NAMALWA (cell line): ENCODE results near the gene IL17RC.
"Not testable (repeated sequence)": the region's sequence is repeated elsewhere in the genome, so short reads cannot be mapped to it uniquely, and the experiment has no call there.

ENCODE experiments used
- DNase-seq: peaks from one replicate; pipeline ENCODE4 v3.0.0-alpha.2; 2015; ENCODE audit warnings: low spot score

IL17RC gene

DNA sequence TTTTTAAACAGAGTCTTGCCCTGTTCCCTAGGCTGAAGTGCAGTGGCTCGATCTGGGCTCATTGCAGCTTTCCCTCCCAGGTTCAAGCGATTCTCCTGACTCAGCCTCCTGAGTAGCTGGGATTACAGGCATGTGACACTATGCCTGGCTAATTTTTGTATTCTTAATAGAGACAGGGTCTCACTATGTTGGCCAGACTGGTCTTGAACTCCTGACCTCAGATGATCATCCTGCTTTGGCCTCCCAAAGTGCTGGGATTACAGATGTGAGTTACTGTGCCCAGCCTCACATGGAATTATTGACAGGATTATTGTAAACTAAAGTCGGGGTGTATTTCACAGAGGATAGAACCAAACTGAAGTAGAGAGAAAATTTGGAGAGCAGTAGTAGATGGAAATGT is 21.2 kb upstream of the IL17RC start:
- DNase-seq = not testable (repeated sequence)

DNA sequence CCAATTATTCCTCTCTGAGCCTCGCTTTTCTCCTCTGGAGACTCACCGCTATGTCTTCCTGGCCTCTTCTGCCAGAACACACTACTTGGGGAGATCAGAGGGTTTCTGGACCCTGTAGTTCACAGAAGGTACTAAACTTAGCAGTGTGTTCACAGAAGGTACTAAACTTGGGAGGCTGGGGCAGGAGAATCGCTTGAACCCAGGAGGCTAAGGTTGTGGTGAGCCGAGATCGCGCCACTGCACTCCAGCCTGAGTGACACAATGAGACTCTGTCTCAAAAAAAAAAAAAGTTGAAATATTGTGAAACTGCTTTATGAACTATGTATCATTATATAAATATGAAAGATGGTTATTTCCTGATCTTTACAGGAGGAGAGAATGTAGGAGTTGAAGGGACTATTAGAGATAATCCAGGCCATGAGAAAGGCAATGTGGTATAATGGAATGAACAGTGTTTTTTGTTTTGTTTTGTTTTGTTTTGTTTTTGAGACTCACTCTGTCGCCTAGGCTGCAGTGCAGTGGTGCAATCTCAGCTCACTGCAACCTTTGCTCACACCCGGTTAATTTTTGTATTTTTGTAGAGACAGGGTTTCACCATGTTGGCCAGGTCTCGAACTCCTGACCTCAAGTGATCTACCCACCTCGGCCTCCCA is 20.0 kb upstream of the IL17RC start:
- not testable (repeated sequence) for DNase-seq

DNA sequence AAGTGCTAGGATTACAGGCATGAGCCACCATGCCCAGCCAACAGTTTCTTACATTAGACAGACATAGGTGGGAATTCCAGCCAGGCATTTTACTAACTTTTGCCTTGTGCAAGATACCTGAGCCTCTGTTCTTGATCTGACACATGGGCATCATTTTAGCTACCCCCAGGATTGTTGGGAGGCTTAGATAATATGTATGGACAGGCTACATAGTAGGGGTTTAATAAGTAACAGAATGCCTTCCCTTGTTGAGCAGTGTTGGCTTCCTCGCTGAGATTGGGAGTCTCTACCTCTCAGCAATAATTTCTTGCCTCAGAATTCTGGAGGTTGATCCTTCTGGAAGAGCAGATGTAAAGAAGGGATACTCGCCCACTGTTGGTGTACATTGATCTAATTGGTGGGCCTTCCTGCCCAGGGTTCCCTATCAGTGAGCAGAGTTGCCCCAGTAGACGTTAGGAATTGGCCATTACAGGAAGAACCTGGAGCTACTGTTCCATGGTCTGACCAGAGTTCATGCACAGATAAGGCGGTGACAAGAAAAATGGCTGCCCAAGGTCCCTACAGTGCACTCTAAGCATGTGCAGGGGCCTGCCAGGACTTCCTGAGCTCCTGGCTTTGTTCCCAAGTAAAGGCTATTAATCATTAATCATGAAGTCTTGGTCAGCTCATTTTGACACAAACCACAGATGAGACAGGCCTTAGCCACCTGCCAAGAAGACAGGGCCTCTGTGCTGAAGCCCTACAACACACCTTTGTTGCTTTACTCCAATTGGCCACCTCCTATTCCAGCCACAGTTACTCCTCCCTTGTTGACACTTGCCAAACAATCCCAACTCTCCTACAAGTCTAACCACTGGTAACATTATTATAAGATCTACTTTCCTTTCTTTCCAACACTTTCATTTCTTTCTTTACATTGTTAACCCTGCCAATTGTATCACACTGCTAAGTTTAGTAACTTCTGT is 19.2 kb upstream of the IL17RC start:
- DNase-seq = no peak

DNA sequence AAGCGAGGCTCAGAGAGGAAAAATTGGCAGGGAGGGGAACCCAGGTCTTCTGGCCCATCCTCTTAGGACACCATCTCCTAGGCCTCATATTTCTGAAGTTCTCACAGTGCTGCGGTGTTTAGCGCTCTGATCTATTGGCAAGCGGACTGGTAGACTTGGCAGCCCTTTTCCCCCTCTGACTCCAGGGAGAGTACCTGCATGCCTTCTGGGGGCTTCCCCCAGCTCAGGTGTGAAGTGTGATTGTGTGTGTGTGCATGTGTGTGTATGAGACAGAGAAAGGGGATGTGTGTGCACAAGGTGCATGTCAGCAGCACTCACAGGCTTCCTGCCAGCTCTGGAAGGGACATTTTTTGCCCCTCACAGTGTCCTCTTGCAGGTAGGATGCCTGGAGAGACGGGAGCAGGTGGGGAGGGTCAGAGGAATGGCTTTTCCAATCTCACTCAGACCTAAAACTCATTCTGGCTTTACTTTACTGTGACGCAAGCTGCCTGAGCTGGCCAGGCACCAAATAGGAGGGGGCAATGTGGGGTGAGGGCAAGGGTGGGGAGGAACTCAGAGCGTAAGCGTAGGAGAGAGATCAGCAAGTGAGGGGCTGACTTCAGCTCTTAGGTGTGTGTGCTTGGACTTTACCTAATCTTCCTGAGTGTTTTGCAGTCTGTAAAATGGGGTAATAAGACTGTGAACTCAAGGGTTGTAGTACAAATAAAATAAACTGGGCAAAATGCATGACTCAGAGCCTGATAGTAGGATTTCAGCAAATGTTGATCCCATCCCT is 18.2 kb upstream of the IL17RC start:
- DNase-seq = no peak

DNA sequence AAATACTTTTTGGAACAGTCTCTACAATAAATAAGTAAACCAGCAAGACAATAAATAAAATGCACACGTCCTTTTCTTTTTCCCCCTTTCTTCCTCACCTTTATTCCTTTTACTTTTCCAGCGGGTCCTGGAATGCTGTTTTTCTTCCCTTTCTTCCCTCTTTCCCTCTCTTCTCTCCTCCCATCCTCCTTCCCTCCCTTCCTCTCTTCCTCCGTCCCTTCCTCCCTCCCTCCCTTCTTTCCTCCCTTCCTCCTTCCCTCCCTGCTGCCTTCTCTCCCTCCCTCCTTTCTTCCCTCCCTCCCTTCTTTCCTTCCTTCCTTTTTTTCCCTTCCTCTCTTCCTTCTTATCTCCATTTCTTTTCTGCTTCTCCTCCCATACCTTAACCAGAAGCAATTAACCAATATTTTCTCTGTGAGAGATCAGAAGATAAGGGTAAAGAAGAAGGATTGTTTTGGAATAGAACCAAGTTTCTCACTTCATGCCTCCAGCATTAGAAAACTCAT is 17.6 kb upstream of the IL17RC start:
- DNase-seq = no peak

DNA sequence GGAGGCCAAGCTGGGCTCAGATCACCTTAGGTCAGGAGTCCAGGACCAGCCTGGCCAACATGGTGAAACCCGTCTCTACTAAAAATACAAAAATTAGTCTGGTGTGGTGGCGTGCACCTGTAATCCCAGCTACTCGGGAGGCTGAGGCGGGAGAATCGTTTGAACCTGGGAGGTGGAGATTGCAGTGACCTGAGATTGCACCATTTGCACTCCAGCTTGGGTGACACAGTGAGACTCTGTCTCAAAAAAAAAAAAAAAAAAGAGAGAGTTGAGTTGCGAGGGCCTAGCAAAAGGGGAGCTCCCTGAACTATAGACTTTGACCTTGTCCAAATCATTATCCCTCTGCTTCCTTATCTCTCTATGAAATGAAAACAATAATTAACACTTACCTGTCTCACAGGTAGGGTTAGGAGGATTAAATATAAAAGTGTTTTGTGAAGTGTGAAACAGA is 15.9 kb upstream of the IL17RC start:
- not testable (repeated sequence) for DNase-seq

DNA sequence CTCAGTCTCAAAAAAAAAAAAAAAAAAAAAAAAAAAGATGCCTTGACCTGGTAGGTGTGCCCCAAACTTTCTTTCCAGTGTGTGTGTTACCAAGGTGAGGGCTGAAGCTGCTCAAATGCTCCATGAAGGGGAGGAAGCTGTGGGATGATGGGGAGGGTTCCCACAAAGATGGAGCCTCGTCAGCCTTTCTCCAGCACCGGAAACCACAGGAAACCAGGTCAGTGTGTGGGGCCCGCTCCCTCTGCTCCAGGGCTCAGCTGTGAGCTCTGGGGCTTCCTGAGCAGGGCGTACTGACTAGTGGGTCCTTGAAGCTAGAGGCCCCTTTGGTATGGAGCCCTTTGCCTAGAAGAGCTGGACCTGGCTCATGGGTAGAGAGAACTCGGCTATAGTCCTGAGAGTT is 14.9 kb upstream of the IL17RC start:
- DNase-seq = no peak

DNA sequence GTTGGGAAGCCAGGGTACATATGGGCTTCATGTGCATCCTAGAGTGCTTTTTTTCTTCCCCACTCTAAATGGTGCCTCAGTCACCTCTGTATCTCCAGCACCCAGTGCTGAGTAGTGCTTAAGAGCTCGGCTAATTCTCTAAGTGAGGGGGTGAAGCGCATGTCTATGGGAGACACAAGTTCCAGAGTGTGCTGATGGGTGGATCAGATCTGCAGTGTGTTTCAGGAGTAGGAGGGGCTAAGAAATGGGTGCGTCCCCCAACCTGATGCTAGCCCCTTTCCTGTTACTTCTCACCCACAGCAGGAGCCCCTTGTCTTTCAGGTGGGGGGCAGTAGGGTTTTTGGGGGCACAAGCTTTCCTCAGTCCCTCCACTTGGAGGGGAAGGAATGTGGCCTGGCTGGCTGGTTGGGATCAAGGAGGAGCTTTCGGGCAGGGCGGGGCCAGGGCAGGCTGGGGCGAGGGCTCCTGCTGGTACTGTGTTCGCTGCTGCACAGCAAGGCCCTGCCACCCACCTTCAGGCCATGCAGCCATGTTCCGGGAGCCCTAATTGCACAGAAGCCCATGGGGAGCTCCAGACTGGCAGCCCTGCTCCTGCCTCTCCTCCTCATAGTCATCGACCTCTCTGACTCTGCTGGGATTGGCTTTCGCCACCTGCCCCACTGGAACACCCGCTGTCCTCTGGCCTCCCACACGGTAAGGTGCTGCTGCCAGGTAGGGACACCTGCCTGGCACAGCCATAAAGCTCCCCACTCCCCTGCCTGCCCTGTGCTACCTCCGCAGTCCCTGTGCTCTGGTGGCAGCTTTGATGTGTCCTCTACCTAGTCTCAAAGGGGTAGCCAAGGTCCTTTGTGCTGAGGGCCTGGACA is 14.3 kb upstream of the IL17RC start, which contains the start of gene IL17RE:
Gene IL17RE, plus strand, starts transcription at position 477 of the 866 bp plus-strand sequence. Its CDS starts 85 bp downstream, at position 562.
- no peak for DNase-seq

DNA sequence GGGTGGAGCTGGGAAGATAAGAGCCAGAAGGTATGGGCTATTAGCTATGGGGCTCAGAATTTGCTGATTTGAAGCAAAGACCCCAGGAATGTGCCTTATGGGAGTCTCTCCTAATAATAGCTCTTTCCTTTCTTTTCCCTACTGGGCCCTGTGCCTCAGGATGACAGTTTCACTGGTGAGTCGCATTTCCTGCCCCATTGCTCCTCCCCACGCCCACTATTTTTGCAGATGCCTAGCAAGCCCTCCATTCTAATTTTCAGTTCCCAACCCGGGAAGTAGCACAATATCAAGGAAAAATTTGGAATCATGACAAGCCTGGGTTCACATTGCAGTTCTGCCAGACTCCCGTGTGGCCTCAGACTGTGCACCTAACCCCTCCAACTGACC is 13.7 kb upstream of the IL17RC start:
- DNase-seq = no peak

DNA sequence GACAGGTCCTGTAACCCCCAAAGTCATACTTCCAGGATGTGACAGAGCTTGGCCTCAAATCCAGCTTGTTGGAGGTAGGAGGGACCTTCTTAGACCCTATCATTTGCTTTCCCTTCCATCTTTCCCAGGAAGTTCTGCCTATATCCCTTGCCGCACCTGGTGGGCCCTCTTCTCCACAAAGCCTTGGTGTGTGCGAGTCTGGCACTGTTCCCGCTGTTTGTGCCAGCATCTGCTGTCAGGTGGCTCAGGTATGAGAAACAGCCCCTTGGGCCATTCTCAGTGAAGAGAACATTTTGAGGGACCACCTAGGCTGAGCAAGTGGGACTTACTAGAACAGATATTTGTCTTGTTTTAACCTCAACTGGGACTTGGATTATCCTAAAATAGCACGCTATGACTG is 13.0 kb upstream of the IL17RC start:
- no peak for DNase-seq

DNA sequence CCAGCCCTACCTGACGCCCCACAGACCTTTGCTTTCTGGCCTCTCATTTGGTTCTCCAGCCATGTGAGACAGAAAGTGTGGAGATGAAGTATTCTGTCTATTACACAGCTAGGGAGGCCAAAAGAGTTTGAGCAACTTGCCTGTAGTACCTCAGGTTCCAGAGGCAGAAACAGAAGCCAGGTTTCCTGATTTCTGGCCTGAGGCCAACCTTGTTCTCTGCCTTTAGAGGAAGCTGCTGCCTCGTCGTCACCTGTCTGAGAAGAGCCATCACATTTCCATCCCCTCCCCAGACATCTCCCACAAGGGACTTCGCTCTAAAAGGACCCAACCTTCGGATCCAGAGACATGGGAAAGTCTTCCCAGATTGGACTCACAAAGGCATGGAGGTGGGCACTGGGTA is 10.4 kb upstream of the IL17RC start:
- no peak for DNase-seq

DNA sequence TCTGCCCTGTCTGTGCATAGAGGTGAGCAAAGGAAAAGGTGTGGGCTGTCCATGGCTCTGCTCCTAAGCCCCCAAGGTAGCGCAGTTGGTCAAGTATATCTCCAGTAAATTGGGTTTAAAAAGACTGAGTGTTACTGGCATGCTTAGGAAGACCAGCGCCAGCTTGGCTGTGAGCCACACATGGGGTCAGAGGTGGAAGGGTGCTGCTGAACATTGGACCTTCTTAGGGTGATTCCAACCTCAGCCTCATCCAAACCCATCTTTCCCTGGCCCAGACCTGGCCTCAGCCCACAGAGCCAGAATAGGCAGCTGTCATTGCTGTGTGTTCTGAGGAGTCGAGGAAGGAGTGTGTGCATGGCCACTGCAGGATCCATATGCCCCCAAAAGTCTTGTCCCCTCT is 8.6 kb upstream of the IL17RC start:
- no peak for DNase-seq

DNA sequence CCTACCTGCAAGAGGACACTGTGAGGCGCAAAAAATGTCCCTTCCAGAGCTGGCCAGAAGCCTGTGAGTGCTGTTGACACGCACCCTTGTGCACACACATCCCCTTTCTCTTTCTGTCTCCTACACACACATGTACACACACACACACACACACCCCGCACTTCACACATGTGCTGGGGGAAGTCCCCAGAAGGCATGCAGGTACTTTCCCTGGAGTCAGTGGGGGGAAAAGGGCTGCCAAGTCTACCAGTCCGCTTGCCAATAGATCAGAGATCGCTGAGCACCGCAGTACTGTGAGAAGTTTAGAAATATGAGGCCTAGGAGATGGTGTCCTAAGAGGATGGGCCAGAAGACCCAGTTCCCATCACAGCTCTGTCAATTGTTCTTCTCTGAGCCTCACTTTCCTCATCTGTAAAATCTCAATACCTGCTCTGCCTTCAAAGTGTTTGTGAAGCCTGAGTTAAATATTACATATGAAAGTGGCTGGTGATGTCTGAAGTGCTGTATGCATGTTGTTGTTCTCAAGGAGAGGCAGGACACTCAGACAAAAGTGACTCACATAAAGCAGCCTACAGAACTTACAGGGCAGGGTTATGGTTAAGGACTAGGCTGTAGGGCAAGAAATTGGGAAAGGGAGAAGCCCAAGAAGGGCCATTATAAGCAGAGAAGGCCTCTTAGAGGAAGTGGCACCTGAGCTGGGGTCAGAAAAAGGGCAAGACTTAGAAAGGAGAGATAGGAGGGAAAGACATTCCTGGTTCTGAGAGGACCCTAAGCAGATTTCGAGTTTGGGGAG is 7.5 kb upstream of the IL17RC start:
- no peak for DNase-seq

DNA sequence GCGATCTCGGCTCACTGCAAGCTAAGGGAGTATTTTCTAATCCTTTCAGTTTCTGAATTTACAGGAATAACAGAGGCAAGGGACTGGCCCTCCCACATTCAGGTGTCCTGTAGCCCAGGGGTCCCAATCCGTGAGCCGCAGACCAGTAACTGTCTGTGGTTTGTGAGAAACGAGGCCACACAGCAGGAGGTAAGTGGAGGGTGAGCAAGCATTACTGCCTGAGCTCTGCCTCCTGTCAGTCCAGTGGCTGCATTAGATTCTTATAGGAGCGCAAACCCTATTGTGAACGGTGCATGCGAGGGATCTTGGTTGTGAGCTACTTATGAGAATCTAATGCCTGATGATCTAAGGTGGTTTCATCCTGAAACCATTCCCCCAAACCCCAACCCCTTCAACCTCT is 5.0 kb upstream of the IL17RC start:
- DNase-seq = no peak

DNA sequence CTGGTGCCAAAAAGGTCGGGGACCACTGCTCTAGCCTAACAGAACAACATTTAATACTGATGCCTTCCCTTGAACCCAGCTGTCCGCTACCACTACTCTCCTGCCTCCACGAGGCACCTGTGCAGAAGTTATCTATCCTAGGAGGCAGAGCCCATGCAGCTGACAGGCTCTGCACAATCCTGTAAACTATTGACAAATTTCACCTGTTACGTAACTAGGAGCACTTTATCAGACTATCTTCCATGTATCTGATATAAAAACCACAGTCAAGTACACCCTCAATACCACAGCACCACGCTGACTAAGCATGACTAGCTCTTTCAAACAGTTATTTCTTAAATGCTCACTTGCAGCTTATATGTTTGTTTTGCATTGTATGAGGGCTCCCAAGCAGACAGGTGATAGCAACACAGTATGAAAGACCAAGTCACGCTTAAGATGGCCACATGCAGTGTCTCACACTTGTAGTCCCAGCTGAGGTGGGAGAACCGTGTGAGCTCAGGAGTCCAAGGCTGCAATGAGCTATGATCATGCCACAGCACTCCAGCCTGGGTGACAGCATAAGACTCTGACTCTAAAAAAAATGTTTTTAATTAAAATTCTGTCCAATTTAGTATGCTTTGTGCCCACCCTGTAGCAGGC is 4.5 kb upstream of the IL17RC start:
- DNase-seq = no peak

DNA sequence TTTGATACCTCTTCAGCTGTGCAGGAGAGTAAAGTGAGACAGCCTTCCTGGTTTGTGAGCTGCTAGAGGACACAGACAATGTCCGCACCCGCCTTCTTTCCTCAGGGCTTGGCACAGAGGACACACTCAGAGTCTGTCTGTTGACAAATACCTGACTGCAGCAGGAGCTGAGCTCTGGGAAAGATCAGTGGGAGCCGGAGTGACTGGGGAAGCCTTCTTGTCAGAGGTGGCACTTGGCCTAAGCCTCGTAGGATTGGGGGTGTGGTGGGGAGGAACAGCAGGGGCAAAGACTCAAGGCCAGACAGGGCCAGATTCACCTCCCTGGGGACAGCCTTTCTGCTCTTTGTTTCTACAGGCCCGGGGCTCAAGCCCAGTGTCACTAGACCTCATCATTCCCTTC is 3.3 kb upstream of the IL17RC start:
- no peak for DNase-seq

DNA sequence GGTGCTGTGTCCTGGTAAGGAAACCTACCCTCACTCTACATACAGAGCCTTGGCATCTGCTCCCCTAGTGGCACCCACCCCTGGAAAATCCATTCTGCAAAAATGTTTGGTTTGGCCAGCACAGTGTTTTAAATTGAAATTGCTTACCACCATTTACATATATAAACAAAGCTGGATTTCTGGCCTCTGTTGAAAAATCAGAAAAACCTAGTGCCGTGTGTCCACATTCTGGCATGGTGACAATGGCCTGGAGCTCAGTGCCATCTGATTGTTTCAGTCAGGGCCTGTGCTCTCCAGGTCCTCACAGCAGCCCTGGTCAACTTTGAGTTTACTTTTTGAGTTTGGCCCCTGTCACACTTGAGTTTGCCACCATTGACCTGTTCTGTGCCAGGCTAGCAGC is 2.9 kb upstream of the IL17RC start:
- DNase-seq = no peak

DNA sequence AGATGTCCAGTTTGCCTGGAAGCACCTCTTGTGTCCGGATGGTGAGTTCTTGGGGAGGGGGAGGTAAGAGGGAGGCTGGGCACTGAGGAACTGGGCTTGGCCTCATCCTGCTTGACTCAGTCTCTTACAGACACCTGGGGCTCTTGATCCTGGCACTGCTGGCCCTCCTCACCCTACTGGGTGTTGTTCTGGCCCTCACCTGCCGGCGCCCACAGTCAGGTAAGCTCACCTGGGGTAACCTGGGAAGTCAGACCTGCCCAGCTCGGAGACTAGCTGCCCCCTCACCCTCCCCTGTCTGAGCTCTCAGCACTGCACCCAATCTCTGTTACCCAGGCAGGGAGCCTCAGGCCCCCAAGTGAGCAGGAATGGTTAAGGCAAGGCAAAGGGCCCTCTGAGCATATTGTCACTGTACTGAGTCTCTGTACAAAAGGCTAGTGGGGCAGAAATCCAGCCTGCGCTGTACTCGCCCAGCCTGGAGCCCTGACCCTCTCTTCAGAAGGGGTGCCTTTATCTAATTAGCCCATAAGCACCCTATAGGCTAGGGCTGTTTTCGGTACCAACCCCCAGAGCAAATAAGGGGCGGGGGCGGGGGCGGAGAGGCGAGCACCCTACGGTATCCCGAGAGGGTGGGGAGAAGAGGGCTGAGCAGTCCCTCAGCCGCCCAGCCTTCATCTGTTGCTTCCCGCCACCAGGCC is 2.2 kb upstream of the IL17RC start:
- DNase-seq = no peak
